Mesendoderm (in vitro differentiated cells): ENCODE measurements around the gene CAPZB.
"Not testable (repeated sequence)": the region's sequence is repeated elsewhere in the genome, so short reads cannot be mapped to it uniquely, and the experiment has no call there.

Experiments used
- DNase-seq: peaks from one replicate; pipeline ENCODE4 v3.0.0; 2013
- H2AK5ac ChIP-seq: 2 replicates; pipeline ENCODE4 v1.6.1; 2013; ENCODE audit warnings: low read length, inconsistent platforms
- H2BK120ac ChIP-seq: 2 replicates; pipeline ENCODE4 v1.6.1; 2013; ENCODE audit warnings: low read depth, mild to moderate bottlenecking, low read length, moderate library complexity, mixed read lengths
- H2BK15ac ChIP-seq: replicated peaks from 2 replicates; pipeline ENCODE4 v1.6.1; 2013; ENCODE audit warnings: low read depth, mild to moderate bottlenecking, moderate library complexity
- H2BK5ac ChIP-seq: 2 replicates; pipeline ENCODE4 v1.6.1; 2013; ENCODE audit warnings: low read length, inconsistent platforms
- H3K18ac ChIP-seq: 2 replicates; pipeline ENCODE4 v1.6.1; 2013; ENCODE audit warnings: mild to moderate bottlenecking, low read length, mixed read lengths
- H3K23ac ChIP-seq: one replicate; pipeline ENCODE4 v1.6.1; 2013; ENCODE audit warnings: low read length
- H3K27ac ChIP-seq: 2 replicates; pipeline ENCODE4 v1.5.1; 2013; ENCODE audit warnings: low read depth, mild to moderate bottlenecking, inconsistent platforms, low read length, moderate library complexity
- H3K27me3 ChIP-seq: 2 replicates; pipeline ENCODE4 v1.6.1; 2013; ENCODE audit warnings: low read length, control low read depth, mild to moderate bottlenecking, inconsistent platforms; ENCODE audit not compliant: insufficient read depth, poor library complexity
- H3K36me3 ChIP-seq: 2 replicates; pipeline ENCODE4 v1.6.1; 2013; ENCODE audit warnings: low read length, inconsistent platforms; ENCODE audit not compliant: control insufficient read depth, insufficient read depth
- H3K4ac ChIP-seq: one replicate; pipeline ENCODE4 v1.6.1; 2013; ENCODE audit warnings: low read depth, mild to moderate bottlenecking, low read length, moderate library complexity
- H3K4me1 ChIP-seq: 2 replicates; pipeline ENCODE4 v1.6.1; 2013; ENCODE audit warnings: low read depth, low read length, inconsistent platforms; ENCODE audit not compliant: control insufficient read depth
- H3K4me2 ChIP-seq: 2 replicates; pipeline ENCODE4 v1.6.1; 2013; ENCODE audit warnings: low read length
- H3K4me3 ChIP-seq: 2 replicates; pipeline ENCODE4 v1.5.1; 2013; ENCODE audit warnings: mild to moderate bottlenecking, low read length
- H3K56ac ChIP-seq: one replicate; pipeline ENCODE4 v1.6.1; 2013; ENCODE audit warnings: low read length
- H3K79me1 ChIP-seq: 2 replicates; pipeline ENCODE4 v1.6.1; 2013; ENCODE audit warnings: low read length, inconsistent platforms
- H3K79me2 ChIP-seq: 2 replicates; pipeline ENCODE4 v1.6.1; 2013; ENCODE audit warnings: mild to moderate bottlenecking, low read length; ENCODE audit not compliant: control insufficient read depth, insufficient read depth
- H3K9ac ChIP-seq: 2 replicates; pipeline ENCODE4 v1.6.1; 2013; ENCODE audit warnings: low read length, inconsistent platforms
- H4K5ac ChIP-seq: one replicate; pipeline ENCODE4 v1.6.1; 2013; ENCODE audit warnings: low read length
- H4K8ac ChIP-seq: one replicate; pipeline ENCODE4 v1.6.1; 2013; ENCODE audit warnings: low read depth, mild to moderate bottlenecking, control low read depth, low read length, moderate library complexity
- whole genome bisulfite sequencing: extraction: QIAGEN DNeasy Blood & Tissue Kit; methylation state at CpG from one replicate; pipeline ENCODE4 v1.1.7; 2013; ENCODE audit warnings: low lambda C conversion rate, missing lambda C conversion rate; ENCODE audit not compliant: insufficient coverage; ENCODE audit errors: extremely low coverage; 5-methylcytosine and 5-hydroxymethylcytosine counted together

CAPZB gene

GRCh38 chr1:19505693-19506457 lies 20.5 kb upstream of the CAPZB start:
- no peak overlapping the region for H2BK120ac ChIP-seq
- no peak overlapping the region for H3K9ac ChIP-seq
- no peaks in the 10 kb centered on the region for H3K79me1 ChIP-seq
- H3K27me3 ChIP-seq = no peaks in the 10 kb centered on the region
- no peak overlapping the region for H3K18ac ChIP-seq
- no CpG with 5 or more reads among the region's 11 CpGs for WGBS
- no peak overlapping the region for H2BK5ac ChIP-seq
- H3K4me1 ChIP-seq = no peaks in the 10 kb centered on the region
- H3K36me3 ChIP-seq = no peaks in the 10 kb centered on the region
- DNase-seq = no peak
- H4K8ac ChIP-seq = no peak overlapping the region
- H3K23ac ChIP-seq = no peak overlapping the region
- H3K56ac ChIP-seq = no peak overlapping the region
- no peak overlapping the region for H3K4me2 ChIP-seq
- H3K4ac ChIP-seq = no peak overlapping the region
- H3K4me3 ChIP-seq = no peak overlapping the region
- H4K5ac ChIP-seq = no peak overlapping the region
- H3K79me2 ChIP-seq = no peaks in the 10 kb centered on the region
- no peak overlapping the region for H2AK5ac ChIP-seq
- H3K27ac ChIP-seq = no peak overlapping the region
- H2BK15ac ChIP-seq = no peak overlapping the region

GRCh38 chr1:19504796-19505692 lies 19.7 kb upstream of the CAPZB start:
- H3K27ac ChIP-seq = no peak overlapping the region

GRCh38 chr1:19502284-19502683 lies 16.9 kb upstream of the CAPZB start:
- no CpG with 5 or more reads among the region's 6 CpGs for WGBS
- H3K27me3 ChIP-seq, H3K4ac ChIP-seq, H3K4me3 ChIP-seq, H3K23ac ChIP-seq, H2BK15ac ChIP-seq, DNase-seq, H3K27ac ChIP-seq, H2BK5ac ChIP-seq, H3K18ac ChIP-seq, H3K36me3 ChIP-seq, H3K4me2 ChIP-seq, H2BK120ac ChIP-seq, H4K5ac ChIP-seq, H3K79me1 ChIP-seq, H2AK5ac ChIP-seq, H3K79me2 ChIP-seq, H3K4me1 ChIP-seq, H3K56ac ChIP-seq, H4K8ac ChIP-seq, H3K9ac ChIP-seq: not testable (repeated sequence)

More at GRCh38 chr1:19504796-19505692, 19.7 kb upstream of the CAPZB start:
- Histone ChIP-seq H3K79me2 (no peaks in the 10 kb centered on the region), H3K79me1 (no peaks in the 10 kb centered on the region), H2AK5ac (no peak overlapping the region), H3K56ac (no peak overlapping the region), H2BK5ac (no peak overlapping the region), H3K9ac (no peak overlapping the region), H3K4me2 (no peak overlapping the region), H3K18ac (no peak overlapping the region), H3K4me3 (no peak overlapping the region), H3K4me1 (no peaks in the 10 kb centered on the region), H3K4ac (no peak overlapping the region), H3K36me3 (no peaks in the 10 kb centered on the region), H3K27me3 (no peaks in the 10 kb centered on the region), H2BK15ac (no peak overlapping the region), H3K23ac (no peak overlapping the region), H4K5ac (no peak overlapping the region), H4K8ac (no peak overlapping the region), H2BK120ac (no peak overlapping the region)
- no peak for DNase-seq
- WGBS = no CpG with 5 or more reads among the region's 6 CpGs

GRCh38 chr1:19499887-19500286 lies 14.5 kb upstream of the CAPZB start:
- not testable (repeated sequence) for DNase-seq, H2AK5ac ChIP-seq, H3K27me3 ChIP-seq, H3K23ac ChIP-seq, H3K4me2 ChIP-seq, H3K27ac ChIP-seq, H3K4me3 ChIP-seq, H3K79me1 ChIP-seq, H3K9ac ChIP-seq, H2BK120ac ChIP-seq, H3K79me2 ChIP-seq, H2BK15ac ChIP-seq, H3K56ac ChIP-seq, H3K4me1 ChIP-seq, H3K4ac ChIP-seq, H4K8ac ChIP-seq, H3K18ac ChIP-seq, H4K5ac ChIP-seq, H3K36me3 ChIP-seq, H2BK5ac ChIP-seq
- WGBS = no CpG with 5 or more reads among the region's 2 CpGs

GRCh38 chr1:19497443-19497842 lies 12.1 kb upstream of the CAPZB start:
- H3K4me1 ChIP-seq, H4K8ac ChIP-seq, H3K27ac ChIP-seq, H3K9ac ChIP-seq, H3K79me1 ChIP-seq, H3K4me3 ChIP-seq, H3K4ac ChIP-seq, H3K23ac ChIP-seq, H3K18ac ChIP-seq, H3K4me2 ChIP-seq, H3K27me3 ChIP-seq, H3K56ac ChIP-seq, H2BK15ac ChIP-seq, DNase-seq, H2BK5ac ChIP-seq, H2BK120ac ChIP-seq, H2AK5ac ChIP-seq, H4K5ac ChIP-seq, H3K36me3 ChIP-seq, H3K79me2 ChIP-seq: not testable (repeated sequence)
- no CpG with 5 or more reads among the region's 4 CpGs for WGBS
